H1 (cell line): ENCODE data around the gene CERS1. TPM values are rescaled to one million over a fixed set of nuclear protein-coding genes. Genes with fewer than 3 reads are reported as not detected.

Source experiments
- CTCF ChIA-PET: fragments of 300-600 bp; sonication (Branson Sonifier 250); formaldehyde crosslinking; loops from one replicate; lab custom pipeline; 2021; ENCODE audit not compliant: partially characterized antibody; lab: Charles Lee
- POLR2A ChIA-PET: fragments of 300-600 bp; sonication (Branson Sonifier 250); formaldehyde crosslinking; loops from one replicate; lab custom pipeline; 2021; ENCODE audit warnings: inconsistent platforms; ENCODE audit not compliant: partially characterized antibody; lab: Charles Lee
- DNase-seq, 2 experiments: peaks; one replicate each; pipeline versions ENCODE4 v3.0.0 to v3.0.0-alpha.2; 2010 to 2022; ENCODE audit warnings: low spot score in 2 of 2, low read depth in 1 of 2, mixed read lengths in 1 of 2
- FAIRE-seq: peaks from 2 replicates; lab custom pipeline; 2011; peaks lifted over from hg19 to GRCh38; lab: Jason Lieb, UNC
- H2AFZ ChIP-seq: 2 replicates; pipeline ENCODE4 v1.8.1; 2012; ENCODE audit warnings: low read length, inconsistent platforms
- H2AK5ac ChIP-seq: 2 replicates; pipeline ENCODE4 v1.6.1; 2013; ENCODE audit warnings: low read depth, low read length
- H2BK120ac ChIP-seq: replicated peaks from 2 replicates; pipeline ENCODE3; 2013; ENCODE audit warnings: low read depth, low read length, inconsistent platforms
- H2BK12ac ChIP-seq: 2 replicates; pipeline ENCODE4 v1.6.1; 2013; ENCODE audit warnings: low read depth, low read length
- H2BK15ac ChIP-seq: 2 replicates; pipeline ENCODE4 v1.6.1; 2013; ENCODE audit warnings: low read length
- H2BK20ac ChIP-seq: 2 replicates; pipeline ENCODE4 v1.6.1; 2013; ENCODE audit warnings: low read length
- H2BK5ac ChIP-seq: 2 replicates; pipeline ENCODE4 v1.6.1; 2013; ENCODE audit warnings: low read depth, low read length
- H3K14ac ChIP-seq: 2 replicates; pipeline ENCODE4 v1.6.1; 2013; ENCODE audit warnings: inconsistent platforms; ENCODE audit not compliant: insufficient read length
- H3K18ac ChIP-seq: 2 replicates; pipeline ENCODE4 v1.6.1; 2013; ENCODE audit warnings: low read length; ENCODE audit errors: extremely low read depth
- H3K23ac ChIP-seq: 2 replicates; pipeline ENCODE4 v1.6.1; 2013; ENCODE audit warnings: inconsistent platforms; ENCODE audit not compliant: insufficient read length
- H3K23me2 ChIP-seq: 2 replicates; pipeline ENCODE4 v1.6.1; 2013; ENCODE audit warnings: low read depth, low read length
- H3K27ac ChIP-seq: 2 replicates; pipeline ENCODE4 v1.6.1; 2011; ENCODE audit warnings: low read depth, low read length, inconsistent platforms
- H3K27me3 ChIP-seq, 4 experiments: replicated peaks in 1 of 4; 1 replicate in 1 of 4; 2 replicates in 3 of 4; pipeline versions ENCODE4 v1.6.1 to v1.8.1; 2011 to 2013; ENCODE audit warnings: low read length in 3 of 4, mild to moderate bottlenecking in 3 of 4, inconsistent platforms in 2 of 4, mixed read lengths in 2 of 4, moderate library complexity in 1 of 4; ENCODE audit not compliant: control insufficient read depth in 3 of 4, insufficient read depth in 3 of 4; ENCODE audit errors: extremely low read depth in 1 of 4
- H3K36me3 ChIP-seq, 4 experiments: 2 replicates each; pipeline versions ENCODE4 v1.6.1 to v1.8.1; 2011 to 2013; ENCODE audit warnings: mild to moderate bottlenecking in 4 of 4, low read length in 3 of 4, moderate library complexity in 2 of 4, control low read depth in 1 of 4, inconsistent platforms in 1 of 4; ENCODE audit not compliant: insufficient read depth in 4 of 4, control insufficient read depth in 2 of 4
- H3K4ac ChIP-seq: replicated peaks from 2 replicates; pipeline ENCODE3; 2013; ENCODE audit warnings: low read length, low read depth, mixed read lengths, inconsistent platforms; ENCODE audit not compliant: insufficient read length
- H3K4me1 ChIP-seq, 4 experiments: replicated peaks in 1 of 4; 1 replicate in 1 of 4; 2 replicates in 3 of 4; pipeline versions ENCODE4 v1.6.1 to v1.8.1; 2011 to 2013; ENCODE audit warnings: low read length in 3 of 4, inconsistent platforms in 2 of 4, mixed read lengths in 1 of 4; ENCODE audit not compliant: insufficient read depth in 4 of 4, control insufficient read depth in 3 of 4
- H3K4me2 ChIP-seq, 2 experiments: 2 replicates each; pipeline versions ENCODE4 v1.6.1 to v1.8.1; 2011 to 2013; ENCODE audit warnings: low read depth in 2 of 2, low read length in 2 of 2, control low read depth in 1 of 2, inconsistent platforms in 1 of 2, mild to moderate bottlenecking in 1 of 2; ENCODE audit not compliant: insufficient read depth in 1 of 2
- H3K4me3 ChIP-seq, 4 experiments: fragments of 200-600, 300-600 bp in 1 of 4; sonication (generic), shearing (Covaris generic), sonication (Bioruptor Twin) in 1 of 4; 2 replicates each; pipeline versions ENCODE4 v1.5.1 to v1.8.1; 2011 to 2016; ENCODE audit warnings: low read length in 4 of 4, low read depth in 3 of 4, control low read depth in 2 of 4, inconsistent platforms in 2 of 4, mild to moderate bottlenecking in 2 of 4, mixed read lengths in 1 of 4, moderate library complexity in 1 of 4; ENCODE audit not compliant: insufficient read depth in 2 of 4; ENCODE audit errors: extremely low read depth in 1 of 4
- H3K56ac ChIP-seq: replicated peaks from 2 replicates; pipeline ENCODE3; 2013; ENCODE audit warnings: low read depth, mild to moderate bottlenecking, mixed read lengths, low read length, inconsistent platforms; ENCODE audit not compliant: insufficient read length
- H3K79me1 ChIP-seq: 2 replicates; pipeline ENCODE4 v1.6.1; 2013; ENCODE audit warnings: low read depth, low read length, control low read depth
- H3K79me2 ChIP-seq, 2 experiments: 2 replicates each; pipeline versions ENCODE4 v1.6.1 to v1.8.1; 2012 to 2013; ENCODE audit warnings: low read length in 2 of 2, mild to moderate bottlenecking in 2 of 2, inconsistent platforms in 1 of 2; ENCODE audit not compliant: insufficient read depth in 2 of 2, control insufficient read depth in 1 of 2
- H3K9ac ChIP-seq, 4 experiments: replicated peaks in 1 of 4; 1 replicate in 1 of 4; 2 replicates in 3 of 4; pipeline versions ENCODE4 v1.6.1 to v1.8.1; 2011 to 2013; ENCODE audit warnings: low read depth in 3 of 4, low read length in 3 of 4, control low read depth in 2 of 4, mild to moderate bottlenecking in 2 of 4, moderate library complexity in 2 of 4, inconsistent platforms in 1 of 4; ENCODE audit errors: extremely low read depth in 1 of 4
- H3K9me3 ChIP-seq, 2 experiments: 2 replicates each; pipeline versions ENCODE4 v1.6.1 to v1.8.1; 2012 to 2013; ENCODE audit warnings: mild to moderate bottlenecking in 2 of 2, moderate library complexity in 2 of 2, control low read depth in 1 of 2, inconsistent platforms in 1 of 2, low read depth in 1 of 2, low read length in 1 of 2, mixed read lengths in 1 of 2; ENCODE audit not compliant: insufficient read depth in 2 of 2
- H4K20me1 ChIP-seq, 2 experiments: replicated peaks in 1 of 2; 2 replicates each; pipeline versions ENCODE3 to v1.8.1; 2011 to 2013; ENCODE audit warnings: inconsistent platforms in 2 of 2, low read length in 2 of 2, mild to moderate bottlenecking in 1 of 2; ENCODE audit not compliant: insufficient read depth in 2 of 2, control insufficient read depth in 1 of 2
- H4K5ac ChIP-seq: 2 replicates; pipeline ENCODE4 v1.6.1; 2013; ENCODE audit warnings: low read length, low read depth, mixed read lengths, inconsistent platforms; ENCODE audit not compliant: insufficient read length
- H4K8ac ChIP-seq: 2 replicates; pipeline ENCODE4 v1.8.0; 2013; ENCODE audit warnings: mild to moderate bottlenecking, moderate library complexity, low read length, inconsistent platforms; ENCODE audit not compliant: insufficient read depth; ENCODE audit errors: extremely low read depth
- H4K91ac ChIP-seq: replicated peaks from 2 replicates; pipeline ENCODE3; 2013; ENCODE audit warnings: low read length, mixed read lengths, inconsistent platforms; ENCODE audit not compliant: insufficient read length
- CBX5 ChIP-seq: fragments of 300-800, 300-1000 bp; sonication (generic); IDR thresholded peaks from 2 replicates; pipeline ENCODE4 v1.7.1; 2016; ENCODE audit warnings: antibody characterized with exemption, low read length, low read depth
- EZH2 ChIP-seq: fragments of 200-600 bp; sonication (generic); IDR thresholded peaks from 2 replicates; pipeline ENCODE4 v1.7.1; 2012; ENCODE audit warnings: low read depth, mild to moderate bottlenecking, moderate library complexity, low read length, inconsistent platforms; ENCODE audit not compliant: severe bottlenecking
- JUN ChIP-seq: IDR thresholded peaks from 2 replicates; pipeline ENCODE4 v1.6.1; 2011; ENCODE audit warnings: low read depth, mild to moderate bottlenecking, improper control_type of control experiment, low read length
- KDM1A ChIP-seq: fragments of 200-600, 300-600 bp; sonication (generic); IDR thresholded peaks from 2 replicates; pipeline ENCODE4 v1.7.1; 2016; ENCODE audit warnings: mild to moderate bottlenecking, low read length, borderline replicate concordance
- RBBP5 ChIP-seq: IDR thresholded peaks from 2 replicates; pipeline ENCODE4 v1.7.1; 2012; ENCODE audit warnings: low read depth, mild to moderate bottlenecking, inconsistent platforms, low read length, moderate library complexity, borderline replicate concordance
- RXRA ChIP-seq: IDR thresholded peaks from 2 replicates; pipeline ENCODE4 v1.6.1; 2011; ENCODE audit warnings: low read depth, mild to moderate bottlenecking, low read length, moderate library complexity; ENCODE audit not compliant: insufficient read depth
- SP1 ChIP-seq: IDR thresholded peaks from 2 replicates; pipeline ENCODE4 v1.6.1; 2011; ENCODE audit warnings: low read depth, low read length
- TAF1 ChIP-seq: IDR thresholded peaks from 2 replicates; pipeline ENCODE4 v1.6.1; 2011; ENCODE audit warnings: mild to moderate bottlenecking, low read depth, low read length
- TBP ChIP-seq: IDR thresholded peaks from 2 replicates; pipeline ENCODE4 v1.6.1; 2011; ENCODE audit warnings: low read depth, low read length, improper control_type of control experiment
- TCF12 ChIP-seq: IDR thresholded peaks from 2 replicates; pipeline ENCODE4 v1.6.1; 2011; ENCODE audit warnings: low read depth, mild to moderate bottlenecking, low read length
- TEAD4 ChIP-seq: IDR thresholded peaks from 2 replicates; pipeline ENCODE4 v1.6.1; 2012; ENCODE audit warnings: low read depth, low read length, inconsistent platforms, mixed read lengths
- WGBS, 2 experiments: shearing (Covaris generic) in 1 of 2; methylation state at CpG; one replicate each; pipeline versions ENCODE4 v1.1.6 to v1.1.7; 2013 to 2015; ENCODE audit warnings: low lambda C conversion rate in 2 of 2, mixed read lengths in 2 of 2, inconsistent platforms in 1 of 2, low coverage in 1 of 2, missing lambda C conversion rate in 1 of 2; ENCODE audit not compliant: insufficient replicate concordance in 2 of 2, insufficient coverage in 1 of 2, insufficient read length in 1 of 2; ENCODE audit errors: extremely low coverage in 1 of 2, missing lambda C conversion rate in 1 of 2; 5-methylcytosine and 5-hydroxymethylcytosine counted together
- polyA plus RNA-seq, 7 experiments: library from polyadenylated mRNA; depleted of rRNA in 3 of 7; stranded (reverse) in 5 of 7; unstranded in 2 of 7; fragments of >200 nt in 5 of 7; fragments of 200-250 nt in 2 of 7; gene quantifications; 1 replicate in 5 of 7; 2 replicates in 1 of 7; 4 replicates in 1 of 7; pipeline versions ENCODE4 v1.2.1 to v1.2.3, GENCODE V29; 2011 to 2013; ENCODE audit warnings: missing spikeins in 2 of 7, mixed read lengths in 2 of 7
- total RNA-seq: library from RNA; stranded (reverse); fragmentation: NEBNext Ultra II Directional; extraction: Animal tissue kit (Norgen Biotek cat#: 25700); gene quantifications from 2 replicates; pipeline ENCODE4 v1.2.1, GENCODE V29; 2021
- TF ChIP-seq, protein P1 (sequence below): IDR thresholded peaks from 2 replicates; pipeline ENCODE4 v1.6.1; 2012; ENCODE audit warnings: inconsistent platforms

The CERS1 gene
- total and polyA plus RNA-seq, 2 of the 8 experiments (the other 6 are each of a cell fraction or from before 2014, with no cell fraction given), result 18.6 to 51.0 TPM

- CTCF ChIA-PET, result interaction anchor here (0.5 to 19.5 kb wide), 6 partner anchors 10 to 381 kb away, joined by 3 to 247 read pairs (median 42); partner anchors contain the start of gene UPF1
- TF ChIP-seq TBP (no peak), KDM1A (no peak), RXRA (no peak), EZH2 (no peak), SP1 (no peak), CBX5 (no peak), JUN (no peak), TAF1 (no peak), TCF12 (no peak), TEAD4 (no peak), RBBP5 (no peak)
- TF ChIP-seq, protein P1, sequence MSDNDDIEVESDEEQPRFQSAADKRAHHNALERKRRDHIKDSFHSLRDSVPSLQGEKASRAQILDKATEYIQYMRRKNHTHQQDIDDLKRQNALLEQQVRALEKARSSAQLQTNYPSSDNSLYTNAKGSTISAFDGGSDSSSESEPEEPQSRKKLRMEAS, result no peak
These were observed 45.2 kb downstream of the CERS1 start for GRCh38 chr19:18850471-18851375.

More at GRCh38 chr19:18850471-18851375, 45.2 kb downstream of the CERS1 start:
- H3K4ac ChIP-seq, result no peak overlapping the region
- H3K27me3 ChIP-seq, result no peaks in the 10 kb centered on the region
- H3K23me2 ChIP-seq, result no peaks in the 10 kb centered on the region
- DNase-seq (no peak), FAIRE-seq (no peak)
- H3K9me3 ChIP-seq, result no peaks in the 10 kb centered on the region
- H3K18ac ChIP-seq, result no peak overlapping the region
- peaks cover 30 to 35% of the 10 kb centered on the region in 2 experiments for H4K20me1 ChIP-seq
- H3K56ac ChIP-seq, result no peak overlapping the region
- peaks cover 0 to 28% of the 10 kb centered on the region in 2 experiments; a peak in 2 of 4 replicates for H3K79me2 ChIP-seq
- no peak overlapping the region for H3K4me2 ChIP-seq
- no peak overlapping the region for H2BK15ac ChIP-seq
- H4K5ac ChIP-seq, result no peak overlapping the region
- peaks cover 30 to 52% (median 47%) of the 10 kb centered on the region in 4 experiments for H3K36me3 ChIP-seq
- no peak overlapping the region for H3K27ac ChIP-seq
- H2AFZ ChIP-seq, result no peak overlapping the region
- POLR2A ChIA-PET, result interaction anchor here (0.7 to 0.8 kb wide), 3 partner anchors 10 to 57 kb away, joined by 3 to 4 read pairs (median 3); no protein-coding TSS in a partner anchor
- 92% methylated on average over 27 of the region's 27 CpGs; no CpG with 5 or more reads in 1 of the 2 experiments for WGBS, 2 experiments
- H3K23ac ChIP-seq, result no peak overlapping the region
- no peaks in the 10 kb centered on the region for H3K4me1 ChIP-seq
- no peak overlapping the region for H3K4me3 ChIP-seq
- no peak overlapping the region for H2BK20ac ChIP-seq
- H3K14ac ChIP-seq, result no peak overlapping the region
- H2BK5ac ChIP-seq, result no peak overlapping the region
- H3K79me1 ChIP-seq, result peaks cover under 1% of the 10 kb centered on the region; the same call in 1 of the 2 replicates
- H3K9ac ChIP-seq, result no peak overlapping the region
- no peak overlapping the region for H4K91ac ChIP-seq
- no peak overlapping the region for H2BK120ac ChIP-seq
- no peak overlapping the region for H2BK12ac ChIP-seq
- no peak overlapping the region for H2AK5ac ChIP-seq
- H4K8ac ChIP-seq, result no peak overlapping the region
